Trophoblast cell (in vitro differentiated cells and primary cell): Measurements from ENCODE around the gene ICOS. TPM values are rescaled to one million over a fixed set of nuclear protein-coding genes. Genes with fewer than 3 reads are reported as not detected.

ENCODE experiments used
- DNase-seq, 2 donors: peaks; one replicate each; pipeline ENCODE4 v3.0.0-alpha.2; 2016
- H2AFZ ChIP-seq: 2 replicates; pipeline ENCODE4 v1.6.1; 2013; ENCODE audit warnings: low read length, moderate library complexity, mild to moderate bottlenecking; ENCODE audit not compliant: insufficient read depth, poor library complexity
- H2AK5ac ChIP-seq: 2 replicates; pipeline ENCODE4 v1.6.1; 2013; ENCODE audit warnings: mild to moderate bottlenecking, low read length
- H2BK120ac ChIP-seq: 2 replicates; pipeline ENCODE4 v1.6.1; 2013; ENCODE audit warnings: low read length, mild to moderate bottlenecking, moderate library complexity; ENCODE audit not compliant: insufficient read depth, poor library complexity
- H2BK12ac ChIP-seq: 2 replicates; pipeline ENCODE4 v1.6.1; 2013; ENCODE audit warnings: mild to moderate bottlenecking, low read length, moderate library complexity
- H2BK5ac ChIP-seq: 2 replicates; pipeline ENCODE4 v1.6.1; 2013; ENCODE audit warnings: low read length, low read depth, moderate library complexity, mild to moderate bottlenecking; ENCODE audit not compliant: poor library complexity
- H3K14ac ChIP-seq: 2 replicates; pipeline ENCODE4 v1.6.1; 2013; ENCODE audit warnings: mild to moderate bottlenecking, low read length
- H3K18ac ChIP-seq: 2 replicates; pipeline ENCODE4 v1.6.1; 2013; ENCODE audit warnings: mild to moderate bottlenecking, low read length
- H3K23ac ChIP-seq: 2 replicates; pipeline ENCODE4 v1.6.1; 2013; ENCODE audit warnings: low read length
- H3K27ac ChIP-seq: 2 replicates; pipeline ENCODE4 v1.5.1; 2013; ENCODE audit warnings: low read depth, mild to moderate bottlenecking, inconsistent platforms, low read length, moderate library complexity
- H3K27me3 ChIP-seq: 2 replicates; pipeline ENCODE4 v1.6.1; 2013; ENCODE audit warnings: inconsistent platforms, mild to moderate bottlenecking, low read length, moderate library complexity; ENCODE audit not compliant: insufficient read depth
- H3K36me3 ChIP-seq, 2 experiments: 1 replicate in 1 of 2; 2 replicates in 1 of 2; pipeline ENCODE4 v1.6.1; 2013; ENCODE audit warnings: low read length in 2 of 2, mild to moderate bottlenecking in 2 of 2, moderate library complexity in 1 of 2; ENCODE audit not compliant: insufficient read depth in 2 of 2, control insufficient read depth in 1 of 2
- H3K4ac ChIP-seq: 2 replicates; pipeline ENCODE4 v1.6.1; 2013; ENCODE audit warnings: low read depth, mild to moderate bottlenecking, low read length, moderate library complexity
- H3K4me1 ChIP-seq, 2 experiments: 1 replicate in 1 of 2; 2 replicates in 1 of 2; pipeline ENCODE4 v1.6.1; 2013; ENCODE audit warnings: low read length in 2 of 2, mild to moderate bottlenecking in 2 of 2, moderate library complexity in 1 of 2; ENCODE audit not compliant: insufficient read depth in 2 of 2, control insufficient read depth in 1 of 2
- H3K4me2 ChIP-seq: 2 replicates; pipeline ENCODE4 v1.6.1; 2013; ENCODE audit warnings: inconsistent platforms, mild to moderate bottlenecking, low read length, moderate library complexity
- H3K4me3 ChIP-seq: 2 replicates; pipeline ENCODE4 v1.5.1; 2013; ENCODE audit warnings: mild to moderate bottlenecking, low read depth, low read length, inconsistent platforms
- H3K79me1 ChIP-seq: one replicate; pipeline ENCODE4 v1.6.1; 2013; ENCODE audit warnings: low read length
- H3K79me2 ChIP-seq: 2 replicates; pipeline ENCODE4 v1.6.1; 2013; ENCODE audit warnings: low read length, mild to moderate bottlenecking; ENCODE audit not compliant: control insufficient read depth, insufficient read depth, poor library complexity
- H3K9ac ChIP-seq: 2 replicates; pipeline ENCODE4 v1.6.1; 2013; ENCODE audit warnings: mild to moderate bottlenecking, low read length
- H3K9me3 ChIP-seq: 2 replicates; pipeline ENCODE4 v1.6.1; 2013; ENCODE audit warnings: low read depth, mild to moderate bottlenecking, control low read depth, inconsistent platforms, low read length; ENCODE audit not compliant: insufficient read depth
- H4K12ac ChIP-seq: 2 replicates; pipeline ENCODE4 v1.6.1; 2013; ENCODE audit warnings: low read depth, mild to moderate bottlenecking, low read length, moderate library complexity
- H4K8ac ChIP-seq: 2 replicates; pipeline ENCODE4 v1.6.1; 2013; ENCODE audit warnings: low read depth, mild to moderate bottlenecking, low read length, moderate library complexity
- H4K91ac ChIP-seq: one replicate; pipeline ENCODE4 v1.6.1; 2013; ENCODE audit warnings: low read depth, mild to moderate bottlenecking, low read length, moderate library complexity
- WGBS: extraction: QIAGEN DNeasy Blood & Tissue Kit; methylation state at CpG from one replicate; pipeline ENCODE4 v1.1.7; 2013; ENCODE audit warnings: missing lambda C conversion rate; ENCODE audit not compliant: insufficient read length, insufficient coverage; ENCODE audit errors: extremely low coverage; 5-methylcytosine and 5-hydroxymethylcytosine counted together
- polyA plus RNA-seq: library from polyadenylated mRNA; stranded (reverse); fragments of 200-250 nt; gene quantifications from 2 replicates; pipeline ENCODE4 v1.2.3, GENCODE V29; 2013

ICOS gene, protein sequence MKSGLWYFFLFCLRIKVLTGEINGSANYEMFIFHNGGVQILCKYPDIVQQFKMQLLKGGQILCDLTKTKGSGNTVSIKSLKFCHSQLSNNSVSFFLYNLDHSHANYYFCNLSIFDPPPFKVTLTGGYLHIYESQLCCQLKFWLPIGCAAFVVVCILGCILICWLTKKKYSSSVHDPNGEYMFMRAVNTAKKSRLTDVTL
- polyA plus RNA-seq = 0.03 and 0.04 TPM in 2 replicates

DNA sequence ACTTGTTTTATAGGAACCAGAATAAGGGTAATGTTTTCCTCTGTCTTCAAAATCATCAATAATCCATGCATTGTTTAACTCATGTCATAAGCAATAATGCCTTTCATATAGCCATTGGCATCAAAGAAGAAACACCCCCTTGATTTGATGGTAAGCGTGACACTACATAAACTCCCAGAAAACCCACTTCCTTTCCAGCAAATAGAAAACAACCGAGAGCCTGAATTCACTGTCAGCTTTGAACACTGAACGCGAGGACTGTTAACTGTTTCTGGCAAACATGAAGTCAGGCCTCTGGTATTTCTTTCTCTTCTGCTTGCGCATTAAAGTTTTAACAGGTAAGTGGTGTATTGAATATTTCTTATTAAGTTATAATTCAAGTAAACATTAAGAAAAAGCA, at the start of gene ICOS:
ICOS (plus strand) TSS at position 229 of the 400 bp plus-strand sequence; CDS start at position 281, 52 bp downstream.
- WGBS = no CpG with 5 or more reads among the region's 5 CpGs
- Histone ChIP-seq H3K4ac (no peak within 1 kb of the TSS), H4K8ac (no peak within 1 kb of the TSS), H3K27ac (no peak within 1 kb of the TSS), H2AFZ (no peak within 1 kb of the TSS), H4K91ac (no peak within 1 kb of the TSS), H3K9ac (no peak within 1 kb of the TSS), H3K79me2 (no peaks in the 10 kb centered on the region), H2BK120ac (no peak within 1 kb of the TSS), H3K36me3 (no peaks in the 10 kb centered on the region), H4K12ac (no peak within 1 kb of the TSS), H2AK5ac (no peak within 1 kb of the TSS), H3K9me3 (no peaks in the 10 kb centered on the region), H3K14ac (no peak within 1 kb of the TSS), H2BK5ac (no peak within 1 kb of the TSS), H3K18ac (no peak within 1 kb of the TSS), H3K23ac (no peak within 1 kb of the TSS), H3K4me2 (no peak within 1 kb of the TSS), H3K4me1 (no peaks in the 10 kb centered on the region), H3K27me3 (no peaks in the 10 kb centered on the region), H3K4me3 (no peak within 1 kb of the TSS), H3K79me1 (no peaks in the 10 kb centered on the region), H2BK12ac (no peak within 1 kb of the TSS)
- DNase-seq = no peak

DNA sequence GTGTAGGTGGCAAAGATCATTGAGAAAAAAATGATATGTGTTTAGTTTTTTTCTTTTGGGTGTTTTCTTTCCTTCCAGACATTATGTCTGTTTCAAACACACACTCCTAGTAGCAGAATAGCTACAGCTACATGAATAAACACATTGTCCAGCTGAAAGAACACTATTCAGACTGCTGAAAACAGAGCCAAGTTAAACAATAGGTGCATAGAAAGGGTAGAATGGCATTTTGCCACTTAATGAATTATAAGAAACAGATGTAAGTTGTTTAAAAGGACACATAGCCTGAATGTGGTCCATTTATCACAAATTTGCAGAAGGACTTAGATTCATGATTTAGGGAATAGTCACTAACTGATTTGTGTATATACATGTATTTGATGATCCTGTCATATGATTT, 48.9 kb upstream of the ICOS start:
- Histone ChIP-seq H2AK5ac (no peak overlapping the region), H4K91ac (no peak overlapping the region), H3K27me3 (no peaks in the 10 kb centered on the region), H3K23ac (no peak overlapping the region), H3K9me3 (peaks cover 1% of the 10 kb centered on the region), H3K4me2 (no peak overlapping the region), H4K12ac (no peak overlapping the region), H3K9ac (no peak overlapping the region), H3K4me1 (peaks cover 2 to 3% of the 10 kb centered on the region in 2 experiments), H4K8ac (no peak overlapping the region), H3K18ac (no peak overlapping the region), H3K14ac (no peak overlapping the region), H2BK12ac (no peak overlapping the region), H3K27ac (no peak overlapping the region), H2BK120ac (no peak overlapping the region), H3K79me2 (no peaks in the 10 kb centered on the region), H3K4ac (no peak overlapping the region), H2BK5ac (no peak overlapping the region), H3K36me3 (no peaks in the 10 kb centered on the region), H3K4me3 (no peak overlapping the region), H2AFZ (no peak overlapping the region), H3K79me1 (no peaks in the 10 kb centered on the region)
- DNase-seq = no peak

DNA sequence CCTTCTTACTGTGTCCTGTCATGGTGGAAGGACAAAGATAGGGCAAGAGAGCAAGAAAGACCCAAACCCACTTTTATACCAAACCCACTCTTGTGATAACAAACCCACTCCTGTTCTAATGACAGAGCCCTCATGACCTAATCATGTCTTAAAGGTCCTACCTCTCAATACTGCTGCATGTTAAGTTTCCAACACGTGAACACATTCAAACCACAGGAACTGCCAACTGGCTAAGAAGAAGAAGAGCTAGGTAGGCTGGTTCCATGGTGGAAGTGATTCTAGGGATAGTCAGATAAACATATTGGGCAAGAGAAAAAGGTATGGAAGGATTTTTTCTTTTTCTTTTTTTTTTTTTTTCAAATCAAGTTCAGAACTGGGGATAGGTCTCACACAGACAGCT, 47.0 kb upstream of the ICOS start:
- Histone ChIP-seq H3K79me1 (no peaks in the 10 kb centered on the region), H3K4ac (no peak overlapping the region), H3K23ac (no peak overlapping the region), H2AK5ac (no peak overlapping the region), H3K36me3 (no peaks in the 10 kb centered on the region), H3K4me1 (peaks cover 2 to 3% of the 10 kb centered on the region in 2 experiments), H3K9me3 (peaks cover 1% of the 10 kb centered on the region), H4K91ac (no peak overlapping the region), H3K79me2 (no peaks in the 10 kb centered on the region), H4K12ac (no peak overlapping the region), H3K27me3 (no peaks in the 10 kb centered on the region), H2BK12ac (no peak overlapping the region), H3K14ac (no peak overlapping the region), H3K4me2 (no peak overlapping the region), H4K8ac (no peak overlapping the region), H3K9ac (no peak overlapping the region), H2BK120ac (no peak overlapping the region), H3K27ac (no peak overlapping the region), H3K4me3 (no peak overlapping the region), H2AFZ (no peak overlapping the region), H2BK5ac (no peak overlapping the region), H3K18ac (no peak overlapping the region)
- DNase-seq = no peak
- WGBS = no CpG with 5 or more reads among the region's 1 CpG

DNA sequence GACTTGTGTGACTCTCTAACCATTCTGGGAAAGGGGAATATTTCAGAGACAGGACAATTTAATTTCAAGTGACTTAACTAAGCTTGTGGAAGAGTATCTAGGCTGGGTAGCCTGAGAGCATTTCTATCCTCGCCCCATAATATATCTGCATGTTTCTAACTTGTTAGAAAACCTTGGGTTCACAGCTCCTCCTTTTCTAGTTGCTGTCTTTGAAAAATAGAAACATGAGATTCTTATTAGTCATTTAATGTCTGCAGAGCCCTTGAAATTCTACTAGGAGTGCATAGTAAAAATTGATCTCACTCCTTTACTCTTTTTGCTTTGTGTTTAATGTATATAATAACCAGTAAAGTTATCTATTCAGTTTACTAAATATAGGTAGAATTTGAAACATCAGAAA, 46.6 kb upstream of the ICOS start:
- H3K9me3 ChIP-seq = peaks cover 1% of the 10 kb centered on the region
- H3K27ac ChIP-seq = no peak overlapping the region
- H2BK5ac ChIP-seq = no peak overlapping the region
- no peaks in the 10 kb centered on the region for H3K79me2 ChIP-seq
- H3K4ac ChIP-seq = no peak overlapping the region
- H3K27me3 ChIP-seq = no peaks in the 10 kb centered on the region
- no peak overlapping the region for H2AK5ac ChIP-seq
- H3K4me2 ChIP-seq = no peak overlapping the region
- no peak overlapping the region for H3K4me3 ChIP-seq
- H4K8ac ChIP-seq = no peak overlapping the region
- H3K79me1 ChIP-seq = no peaks in the 10 kb centered on the region
- no peak overlapping the region for H3K18ac ChIP-seq
- H4K91ac ChIP-seq = no peak overlapping the region
- no CpG with 5 or more reads among the region's 1 CpG for WGBS
- no peaks in the 10 kb centered on the region for H3K36me3 ChIP-seq
- H3K9ac ChIP-seq = no peak overlapping the region
- no peak overlapping the region for H3K14ac ChIP-seq
- H4K12ac ChIP-seq = no peak overlapping the region
- H3K23ac ChIP-seq = no peak overlapping the region
- H2BK12ac ChIP-seq = no peak overlapping the region
- no peak overlapping the region for H2BK120ac ChIP-seq
- DNase-seq = no peak
- no peak overlapping the region for H2AFZ ChIP-seq
- peaks cover 2 to 3% of the 10 kb centered on the region in 2 experiments for H3K4me1 ChIP-seq
